Erythroblast (primary cell): ENCODE measurements around the gene MSANTD1.

Experiments
- GATA1 ChIP-seq: IDR thresholded peaks from 2 replicates; pipeline ENCODE4 v1.6.1; 2011; ENCODE audit warnings: low read depth, mild to moderate bottlenecking, control low read depth, low read length, moderate library complexity
- POLR2A ChIP-seq: IDR thresholded peaks from 2 replicates; pipeline ENCODE4 v1.6.1; 2011; ENCODE audit warnings: mild to moderate bottlenecking, low read length

- TF ChIP-seq POLR2A (no peak), GATA1 (no peak)
Measured at GRCh38 chr4:3301450-3302172, 52.7 kb downstream of the MSANTD1 start.
